SU-DHL-6 (cell line): ENCODE results near the gene CAPN13.

ENCODE experiments used
- EZH2phosphoT487 ChIP-seq: fragments of 200-600 bp; sonication (generic), shearing (Covaris generic); conservative IDR thresholded peaks from 2 replicates; pipeline ENCODE4 v1.6.1; 2018; ENCODE audit warnings: mild to moderate bottlenecking, antibody characterized with exemption, low read length, moderate library complexity, mixed read lengths
- TF ChIP-seq, protein P1 (sequence below): fragments of 200-600 bp; sonication (generic); IDR thresholded peaks from one replicate; pipeline ENCODE4 v1.5.1; 2017; ENCODE audit warnings: antibody characterized with exemption, mild to moderate bottlenecking, low read length, moderate library complexity; ENCODE audit not compliant: insufficient read depth, poor library complexity, severe bottlenecking

DNA sequence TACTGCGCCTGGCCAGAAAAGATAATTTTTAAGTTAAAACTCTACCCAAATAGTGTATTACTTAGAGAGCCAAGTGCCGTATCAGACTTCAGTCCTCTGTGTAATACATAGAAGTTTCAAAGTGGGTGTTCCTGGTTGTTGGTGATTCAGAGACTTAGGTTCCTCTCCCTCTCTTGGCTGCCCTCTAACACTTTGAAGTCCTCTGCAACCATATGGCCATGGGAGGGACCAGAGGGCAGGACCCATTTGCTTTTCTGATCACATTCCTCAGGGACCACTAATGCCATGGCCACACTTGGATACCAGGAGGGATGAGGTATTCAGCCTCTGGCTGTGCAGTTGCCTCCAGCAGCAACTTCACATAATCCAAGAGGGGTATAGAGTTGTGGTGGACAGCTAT, 131.5 kb downstream of the CAPN13 start:
- TF ChIP-seq, protein P1, sequence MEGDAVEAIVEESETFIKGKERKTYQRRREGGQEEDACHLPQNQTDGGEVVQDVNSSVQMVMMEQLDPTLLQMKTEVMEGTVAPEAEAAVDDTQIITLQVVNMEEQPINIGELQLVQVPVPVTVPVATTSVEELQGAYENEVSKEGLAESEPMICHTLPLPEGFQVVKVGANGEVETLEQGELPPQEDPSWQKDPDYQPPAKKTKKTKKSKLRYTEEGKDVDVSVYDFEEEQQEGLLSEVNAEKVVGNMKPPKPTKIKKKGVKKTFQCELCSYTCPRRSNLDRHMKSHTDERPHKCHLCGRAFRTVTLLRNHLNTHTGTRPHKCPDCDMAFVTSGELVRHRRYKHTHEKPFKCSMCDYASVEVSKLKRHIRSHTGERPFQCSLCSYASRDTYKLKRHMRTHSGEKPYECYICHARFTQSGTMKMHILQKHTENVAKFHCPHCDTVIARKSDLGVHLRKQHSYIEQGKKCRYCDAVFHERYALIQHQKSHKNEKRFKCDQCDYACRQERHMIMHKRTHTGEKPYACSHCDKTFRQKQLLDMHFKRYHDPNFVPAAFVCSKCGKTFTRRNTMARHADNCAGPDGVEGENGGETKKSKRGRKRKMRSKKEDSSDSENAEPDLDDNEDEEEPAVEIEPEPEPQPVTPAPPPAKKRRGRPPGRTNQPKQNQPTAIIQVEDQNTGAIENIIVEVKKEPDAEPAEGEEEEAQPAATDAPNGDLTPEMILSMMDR = no peak
- no peak for TF ChIP-seq EZH2phosphoT487
